ENCODE data around the gene MYH14. TPM values are rescaled to one million over a fixed set of nuclear protein-coding genes. Genes with fewer than 3 reads are reported as not detected.

The MYH14 gene
- total and polyA plus RNA-seq, 2 of the 8 experiments (the other 6 are each of a cell fraction or from before 2014, with no cell fraction given) = 17.3 to 28.6 TPM

DNA sequence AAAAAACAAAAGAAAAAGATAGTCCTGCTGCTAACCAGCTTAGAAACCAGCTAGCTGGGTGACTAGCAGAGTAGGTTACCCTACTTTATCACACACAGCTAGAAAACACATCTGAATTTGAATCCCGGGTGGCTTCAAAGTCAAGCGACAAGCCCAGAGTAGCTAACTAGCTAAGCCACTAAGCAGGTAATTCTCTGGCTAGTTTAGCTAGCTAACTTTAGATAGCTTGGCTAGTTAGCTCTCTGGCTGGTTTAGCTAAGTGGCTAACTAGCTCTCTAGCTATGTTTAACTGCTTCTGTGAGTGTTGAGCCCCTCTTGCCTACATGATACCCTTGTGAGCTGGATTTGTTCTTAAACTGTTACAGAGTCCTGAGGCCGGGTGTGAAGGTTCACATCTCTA, 12.4 kb downstream of the MYH14 start:
- Histone ChIP-seq H2AFZ (ENCODE audit: low read length) (no peak overlapping the region), H2BK120ac (replicated peaks; ENCODE audit: low read depth, low read length) (no peak overlapping the region), H4K8ac (ENCODE audit: extremely low read depth, insufficient read depth, low read length) (no peak overlapping the region), H3K4me2 (ENCODE audit: insufficient read depth in 1 of 2, low read depth in 2 of 2, low read length in 2 of 2) (no peak overlapping the region), H3K27ac (ENCODE audit: low read depth, low read length) (no peak overlapping the region), H3K9me3 (ENCODE audit: insufficient read depth in 2 of 2, low read depth in 1 of 2, low read length in 1 of 2) (0 out of 4 replicates have a peak, but pooled peaks cover 0 to 2% of the 10 kb centered on the region in 2 experiments), H3K56ac (replicated peaks; ENCODE audit: insufficient read length, low read depth, low read length) (no peak overlapping the region), H2BK12ac (ENCODE audit: low read depth, low read length) (no peak overlapping the region), H3K23ac (ENCODE audit: insufficient read length) (no peak overlapping the region), H4K20me1 (replicated peaks in 1 of 2; ENCODE audit: control insufficient read depth in 1 of 2, insufficient read depth in 2 of 2, low read length in 2 of 2) (peaks cover 0 to 2% of the 10 kb centered on the region in 2 experiments), H3K18ac (ENCODE audit: extremely low read depth, low read length) (no peak overlapping the region), H3K36me3 (ENCODE audit: control insufficient read depth in 2 of 4, insufficient read depth in 4 of 4, low read length in 3 of 4) (peaks cover 0 to 20% (median 5%) of the 10 kb centered on the region in 4 experiments; a peak in 2 of 8 replicates), H3K4me1 (replicated peaks in 1 of 4; ENCODE audit: control insufficient read depth in 3 of 4, insufficient read depth in 4 of 4, low read length in 3 of 4) (peaks cover 0 to 12% (median 8%) of the 10 kb centered on the region in 4 experiments; a peak in 5 of 7 replicates), H3K27me3 (replicated peaks in 1 of 4; ENCODE audit: control insufficient read depth in 3 of 4, extremely low read depth in 1 of 4, insufficient read depth in 3 of 4, low read length in 3 of 4) (no peaks in the 10 kb centered on the region), H3K79me2 (ENCODE audit: control insufficient read depth in 1 of 2, insufficient read depth in 2 of 2, low read length in 2 of 2) (no peaks in the 10 kb centered on the region), H3K14ac (ENCODE audit: insufficient read length) (no peak overlapping the region), H3K79me1 (ENCODE audit: low read depth, low read length) (no peaks in the 10 kb centered on the region), H3K9ac (replicated peaks in 1 of 4; ENCODE audit: extremely low read depth in 1 of 4, low read depth in 3 of 4, low read length in 3 of 4) (no peak overlapping the region), H2BK15ac (ENCODE audit: low read length) (no peak overlapping the region), H4K5ac (ENCODE audit: insufficient read length, low read depth, low read length) (no peak overlapping the region), H2BK5ac (ENCODE audit: low read depth, low read length) (no peak overlapping the region), H4K91ac (replicated peaks; ENCODE audit: insufficient read length, low read length) (no peak overlapping the region), H3K4ac (replicated peaks; ENCODE audit: insufficient read length, low read depth, low read length) (no peak overlapping the region), H2AK5ac (ENCODE audit: low read depth, low read length) (no peak overlapping the region), H3K23me2 (ENCODE audit: low read depth, low read length) (no peaks in the 10 kb centered on the region), H3K4me3 (ENCODE audit: extremely low read depth in 1 of 4, insufficient read depth in 2 of 4, low read depth in 3 of 4, low read length in 4 of 4) (no peak overlapping the region), H2BK20ac (ENCODE audit: low read length) (0 out of 2 replicates have a peak overlapping the region, but pooled peaks have one; percentile 32)
- DNase-seq (ENCODE audit: low read depth in 1 of 2, low spot score in 2 of 2) (no peak), FAIRE-seq (no peak)
- WGBS, 2 experiments (ENCODE audit: extremely low coverage in 1 of 2, insufficient coverage in 1 of 2, insufficient read length in 1 of 2, insufficient replicate concordance in 2 of 2, low coverage in 1 of 2, low lambda C conversion rate in 2 of 2, missing lambda C conversion rate in 1 of 2) = 86% methylated on average over 3 of the region's 3 CpGs; no CpG with 5 or more reads in 1 of the 2 experiments
- CTCF ChIA-PET (ENCODE audit: partially characterized antibody) = interaction anchor here (0.7 to 4.4 kb wide), 4 partner anchors 14 to 49 kb away, joined by 3 to 20 read pairs (median 4); no protein-coding TSS in a partner anchor
- POLR2A ChIA-PET (ENCODE audit: partially characterized antibody) = interaction anchor here (0.9 kb wide), 1 partner anchor 15 kb away, joined by 3 read pairs; no protein-coding TSS in a partner anchor
- TF ChIP-seq BRCA1 (IDR thresholded peaks at IDR 0.05; ENCODE audit: low read depth, low read length) = peak; percentile 39; the same call in 1 of the 2 replicates
- TF ChIP-seq HDAC2 (IDR thresholded peaks at IDR 0.05; ENCODE audit: borderline replicate concordance in 1 of 2, low read depth in 2 of 2, low read length in 2 of 2) = no peak
